GM18873 (cell line): ENCODE measurements around the gene CDKAL1.
"Not testable (repeated sequence)": the region's sequence is repeated elsewhere in the genome, so short reads cannot be mapped to it uniquely, and the experiment has no call there.

Source experiments
- ATAC-seq: cut with Tn5 transposase; IDR thresholded peaks from one replicate; pipeline ENCODE4 v1.9.1; 2021; ENCODE audit warnings: mild to moderate bottlenecking, moderate library complexity, moderate number of reproducible peaks; ENCODE audit not compliant: unreplicated experiment, low FRiP score

The CDKAL1 gene

GRCh38 chr6:20584100-20584731, 50.0 kb downstream of the CDKAL1 start:
- ATAC-seq: no peak

DNA sequence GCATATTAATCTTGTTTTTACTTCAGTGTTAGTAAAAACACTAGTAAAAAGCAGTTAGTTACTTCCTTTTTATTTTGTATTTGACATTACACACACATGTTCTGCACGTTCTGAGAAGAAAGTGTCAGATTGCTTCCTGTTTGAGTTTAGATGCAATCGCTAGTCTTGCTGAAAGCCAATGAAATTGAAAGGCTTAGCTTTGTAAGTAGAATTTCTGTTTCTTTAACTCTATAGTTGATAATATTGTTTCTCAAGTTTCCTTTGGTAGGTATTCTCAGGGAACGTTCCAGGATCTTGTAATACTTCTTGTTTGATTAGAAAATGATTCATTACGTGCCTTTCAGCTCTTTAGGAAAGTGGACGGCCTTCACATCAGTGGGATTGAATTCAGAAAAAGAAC, 55.0 kb downstream of the CDKAL1 start:
- no peak for ATAC-seq

GRCh38 chr6:20590476-20590875, 56.2 kb downstream of the CDKAL1 start:
- not testable (repeated sequence) for ATAC-seq

GRCh38 chr6:20594299-20594853, 60.1 kb downstream of the CDKAL1 start:
- ATAC-seq: not testable (repeated sequence)

GRCh38 chr6:20599302-20600051, 65.2 kb downstream of the CDKAL1 start:
- ATAC-seq: peak; percentile 58

GRCh38 chr6:20600831-20601230, 66.6 kb downstream of the CDKAL1 start:
- no peak for ATAC-seq

- ATAC-seq: no peak
Observed at GRCh38 chr6:20604159-20604558, 69.9 kb downstream of the CDKAL1 start.

DNA sequence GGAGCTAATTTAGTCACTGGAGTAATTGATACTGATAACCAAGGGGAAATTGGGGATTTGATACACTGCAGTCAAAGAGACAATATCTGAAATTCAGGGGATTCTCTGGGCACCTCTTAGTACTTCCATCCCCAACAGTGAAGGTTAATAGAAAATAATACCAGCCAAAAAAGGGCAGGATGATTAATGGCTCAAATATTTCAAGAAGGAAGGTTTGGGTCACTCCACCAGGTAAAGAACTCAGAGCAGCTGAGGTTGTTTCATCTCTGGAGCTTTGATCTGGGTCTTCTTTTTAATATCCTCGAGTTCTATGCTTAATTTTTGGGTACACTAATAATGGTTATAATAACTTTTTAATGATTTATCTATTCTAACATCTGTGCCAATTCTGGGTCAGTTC, 70.8 kb downstream of the CDKAL1 start:
- no peak for ATAC-seq

GRCh38 chr6:20605581-20605980, 71.3 kb downstream of the CDKAL1 start:
- no peak for ATAC-seq

GRCh38 chr6:20606831-20607230, 72.6 kb downstream of the CDKAL1 start:
- no peak for ATAC-seq

GRCh38 chr6:20608356-20608755, 74.1 kb downstream of the CDKAL1 start:
- no peak for ATAC-seq

DNA sequence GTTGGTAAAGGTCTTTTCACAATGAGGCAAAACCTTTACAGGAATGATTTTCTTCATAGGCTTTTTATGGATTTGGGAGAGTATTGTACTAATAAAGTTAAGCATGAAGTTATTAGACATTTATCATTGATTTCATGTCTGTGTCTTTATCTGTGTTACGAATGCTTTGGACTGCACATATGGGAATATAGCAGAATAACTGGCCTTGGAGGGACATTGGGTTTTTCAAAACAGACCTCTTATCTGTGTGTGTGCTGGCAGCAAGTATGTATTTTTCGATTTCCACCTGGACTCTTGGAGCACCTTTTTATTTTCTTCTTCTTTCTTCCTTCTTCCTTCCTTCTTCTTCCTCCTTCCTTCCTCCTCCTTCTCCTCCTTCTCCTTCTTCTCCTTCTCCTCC, 74.6 kb downstream of the CDKAL1 start:
- ATAC-seq: no peak

DNA sequence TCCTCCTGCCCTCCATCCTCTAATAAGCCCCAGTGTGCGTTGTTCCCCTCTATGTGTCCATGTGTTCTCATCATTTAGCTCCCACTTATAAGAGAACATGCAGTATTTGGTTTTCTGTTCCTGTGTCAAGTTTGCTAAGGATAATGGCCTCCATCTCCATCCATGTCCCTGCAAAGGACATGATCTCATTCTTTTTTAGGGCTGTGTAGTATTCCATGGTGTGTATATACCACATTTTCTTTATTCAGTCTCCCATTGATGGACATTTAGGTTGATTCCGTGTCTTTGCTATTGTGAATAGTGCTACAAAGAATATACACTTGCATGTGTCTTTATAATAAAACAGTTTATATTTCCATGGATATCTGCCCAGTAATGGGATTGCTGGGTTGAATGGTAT, 75.7 kb downstream of the CDKAL1 start:
- not testable (repeated sequence) for ATAC-seq

GRCh38 chr6:20610636-20611370, 76.5 kb downstream of the CDKAL1 start:
- no peak for ATAC-seq

- not testable (repeated sequence) for ATAC-seq
Observed at GRCh38 chr6:20617537-20617936, 83.3 kb downstream of the CDKAL1 start.

DNA sequence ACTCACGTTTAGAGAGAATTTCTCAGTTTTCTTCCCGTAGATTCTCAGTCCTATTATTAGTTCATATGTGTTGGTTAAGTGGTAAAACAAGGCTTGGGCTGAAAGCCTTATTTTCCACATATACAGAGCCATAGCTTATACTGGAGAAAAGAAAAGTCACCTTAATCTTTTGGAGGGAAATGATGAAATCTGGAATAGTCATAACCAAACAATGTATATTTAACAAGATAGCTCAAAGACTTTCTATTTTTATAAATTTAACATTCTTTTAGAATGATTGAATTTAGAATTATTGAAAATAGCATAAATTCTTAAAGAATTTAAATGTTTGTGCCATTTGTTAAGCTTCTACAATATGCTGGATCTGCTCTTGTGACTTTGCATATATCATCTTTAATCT, 85.8 kb downstream of the CDKAL1 start:
- ATAC-seq: no peak

DNA sequence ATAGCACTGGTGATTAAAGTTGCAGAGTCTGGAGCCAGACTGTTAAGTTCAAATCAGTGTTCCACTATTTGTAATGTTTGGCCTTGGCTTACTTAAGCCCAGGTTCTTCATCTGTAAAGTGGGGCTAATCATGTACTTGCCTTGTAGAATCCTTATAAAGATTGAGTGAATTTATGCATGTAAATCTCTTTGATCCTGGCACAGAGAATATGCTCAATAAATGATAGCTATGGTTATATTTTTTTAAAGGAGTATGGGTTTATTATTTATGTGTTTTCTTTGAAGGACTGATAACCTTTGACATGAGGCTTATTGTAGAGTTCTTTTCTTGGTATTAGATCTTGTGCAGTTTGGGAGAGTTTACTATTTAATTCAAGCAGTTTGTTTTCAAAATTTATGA, 89.5 kb downstream of the CDKAL1 start:
- ATAC-seq: no peak

- ATAC-seq: no peak
Observed at GRCh38 chr6:20626165-20626564, 91.9 kb downstream of the CDKAL1 start.

DNA sequence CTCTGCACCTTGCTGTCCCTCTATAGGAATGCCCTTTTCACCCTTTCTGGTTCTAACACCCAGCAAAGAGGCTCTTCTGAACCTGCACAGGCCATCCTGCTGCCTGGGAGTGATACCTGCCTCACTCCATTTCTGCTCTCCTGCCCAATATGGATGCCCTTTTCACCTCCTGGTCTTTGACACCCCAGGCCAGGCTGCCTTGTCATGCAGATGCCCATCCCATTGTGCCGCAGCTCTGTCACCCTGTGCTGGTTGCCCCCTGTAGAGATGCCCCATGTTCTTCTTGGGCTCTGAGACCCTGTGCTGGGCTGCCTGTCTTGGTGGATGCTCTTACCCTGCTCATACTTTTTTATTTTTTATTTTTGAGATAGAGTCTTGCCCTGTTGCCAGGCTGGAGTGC, 95.3 kb downstream of the CDKAL1 start:
- no peak for ATAC-seq

GRCh38 chr6:20630136-20630535, 95.9 kb downstream of the CDKAL1 start:
- no peak for ATAC-seq
